ENCODE measurements around the gene SCNN1A.

SCNN1A gene

GRCh38 chr12:6375269-6376078 lies at the start of gene SCNN1A:
Gene SCNN1A (minus strand): TSS chr12:6375563. CDS start chr12:6374783, 780 bp downstream.
- Histone ChIP-seq H3K9me3 (ENCODE audit: control insufficient read depth, low read length) (no peaks in the 10 kb centered on the region), H3K4me3 (ENCODE audit: low read depth, low read length) (peak within 1 kb of the TSS; percentile 31)

GRCh38 chr12:6424866-6425265 lies 49.5 kb upstream of the SCNN1A start:
- no peak for TF ChIP-seq CTCF (IDR thresholded peaks at IDR 0.05)
- H3K9ac ChIP-seq, result no peak overlapping the region
- H3K4me3 ChIP-seq (ENCODE audit: low read depth, low read length), result no peak overlapping the region
- H3K9me3 ChIP-seq (ENCODE audit: control insufficient read depth, low read length), result no peaks in the 10 kb centered on the region
- H3K27ac ChIP-seq, result peak overlapping the region; percentile 16
- H2AFZ ChIP-seq, result peak overlapping the region; percentile 54
- H3K4me1 ChIP-seq, result peaks cover 19% of the 10 kb centered on the region
- H3K36me3 ChIP-seq (ENCODE audit: control insufficient read depth, insufficient read depth, low read length), result no peaks in the 10 kb centered on the region
- H3K4me2 ChIP-seq (ENCODE audit: low read length), result no peak overlapping the region
- no peaks in the 10 kb centered on the region for H3K27me3 ChIP-seq (ENCODE audit: control insufficient read depth, insufficient read depth, low read length)
- H3K79me2 ChIP-seq, result no peaks in the 10 kb centered on the region

More at GRCh38 chr12:6375269-6376078, at the start of gene SCNN1A:
- H3K4me1 ChIP-seq, result peaks cover 39% of the 10 kb centered on the region
- no peaks in the 10 kb centered on the region for H3K27me3 ChIP-seq (ENCODE audit: control insufficient read depth, insufficient read depth, low read length)
- H3K36me3 ChIP-seq (ENCODE audit: control insufficient read depth, insufficient read depth, low read length), result no peaks in the 10 kb centered on the region
- H3K4me2 ChIP-seq (ENCODE audit: low read length), result peak within 1 kb of the TSS; percentile 25
- H2AFZ ChIP-seq, result peak within 1 kb of the TSS; percentile 73
- TF ChIP-seq CTCF (IDR thresholded peaks at IDR 0.05), result no peak
- H3K27ac ChIP-seq, result peak within 1 kb of the TSS; percentile 98
- H3K9ac ChIP-seq, result peak within 1 kb of the TSS; percentile 38
- H3K79me2 ChIP-seq, result peaks cover 7% of the 10 kb centered on the region

- TF ChIP-seq CTCF (IDR thresholded peaks at IDR 0.05), result no peak
- Histone ChIP-seq H3K27me3 (ENCODE audit: control insufficient read depth, insufficient read depth, low read length) (no peaks in the 10 kb centered on the region), H3K27ac (peak overlapping the region; percentile 47)
Measured at GRCh38 chr12:6424008-6424347, 48.6 kb upstream of the SCNN1A start.

GRCh38 chr12:6423267-6424007 lies 48.1 kb upstream of the SCNN1A start:
- Histone ChIP-seq H2AFZ (peak overlapping the region; percentile 94), H3K4me1 (peaks cover 19% of the 10 kb centered on the region), H3K79me2 (no peaks in the 10 kb centered on the region), H3K4me2 (ENCODE audit: low read length) (no peak overlapping the region), H3K36me3 (ENCODE audit: control insufficient read depth, insufficient read depth, low read length) (no peaks in the 10 kb centered on the region), H3K9me3 (ENCODE audit: control insufficient read depth, low read length) (no peaks in the 10 kb centered on the region), H3K4me3 (ENCODE audit: low read depth, low read length) (no peak overlapping the region), H3K27ac (peak overlapping the region; percentile 47), H3K27me3 (ENCODE audit: control insufficient read depth, insufficient read depth, low read length) (no peaks in the 10 kb centered on the region), H3K9ac (no peak overlapping the region)
- peak; percentile 95 for TF ChIP-seq CTCF (IDR thresholded peaks at IDR 0.05)

More at GRCh38 chr12:6424008-6424347, 48.6 kb upstream of the SCNN1A start:
- Histone ChIP-seq H3K4me1 (peaks cover 19% of the 10 kb centered on the region), H3K9ac (no peak overlapping the region), H3K4me2 (ENCODE audit: low read length) (no peak overlapping the region), H3K36me3 (ENCODE audit: control insufficient read depth, insufficient read depth, low read length) (no peaks in the 10 kb centered on the region), H2AFZ (peak overlapping the region; percentile 94), H3K79me2 (no peaks in the 10 kb centered on the region), H3K9me3 (ENCODE audit: control insufficient read depth, low read length) (no peaks in the 10 kb centered on the region), H3K4me3 (ENCODE audit: low read depth, low read length) (no peak overlapping the region)

Measured in parathyroid adenoma (tissue), 2 donors.